CD14-positive monocyte (primary cell): ENCODE data around the gene FAT1. TPM values are rescaled to one million over a fixed set of nuclear protein-coding genes. Genes with fewer than 3 reads are reported as not detected.

Experiments
- DNase-seq, 3 donors: peaks; one replicate each; pipeline ENCODE4 v3.0.0-alpha.2; 2011 to 2022
- H2AFZ ChIP-seq: 2 replicates; pipeline ENCODE4 v1.6.0; 2012; ENCODE audit warnings: mild to moderate bottlenecking, low read depth, low read length, inconsistent platforms; ENCODE audit not compliant: insufficient read depth, poor library complexity, severe bottlenecking
- H3K27ac ChIP-seq, 2 donors: 1 replicate in 1 of 2; 2 replicates in 1 of 2; pipeline ENCODE4 v1.5.1; 2012 to 2013; ENCODE audit warnings: low read length in 2 of 2, control low read depth in 1 of 2, inconsistent platforms in 1 of 2, low read depth in 1 of 2, mild to moderate bottlenecking in 1 of 2
- H3K27me3 ChIP-seq, 2 donors: one replicate each; pipeline versions ENCODE4 v1.6.0 to v1.6.1; 2011 to 2013; ENCODE audit warnings: low read length in 2 of 2; ENCODE audit not compliant: control insufficient read depth in 2 of 2, insufficient read depth in 2 of 2
- H3K36me3 ChIP-seq, 2 donors: replicated peaks in 1 of 2; 1 replicate in 1 of 2; 2 replicates in 1 of 2; pipeline versions ENCODE4 v1.5.1 to v1.6.1; 2012 to 2013; ENCODE audit warnings: low read length in 2 of 2, control low read depth in 1 of 2, inconsistent platforms in 1 of 2, mild to moderate bottlenecking in 1 of 2; ENCODE audit not compliant: insufficient read depth in 2 of 2, control insufficient read depth in 1 of 2
- H3K4me1 ChIP-seq, 2 donors: 1 replicate in 1 of 2; 2 replicates in 1 of 2; pipeline versions ENCODE4 v1.5.1 to v1.6.1; 2012 to 2013; ENCODE audit warnings: low read length in 2 of 2, control low read depth in 1 of 2, inconsistent platforms in 1 of 2, mild to moderate bottlenecking in 1 of 2, moderate library complexity in 1 of 2; ENCODE audit not compliant: insufficient read depth in 2 of 2, control insufficient read depth in 1 of 2
- H3K4me2 ChIP-seq: replicated peaks from 2 replicates; pipeline ENCODE3; 2012; ENCODE audit warnings: low read length, moderate library complexity, mild to moderate bottlenecking; ENCODE audit not compliant: poor library complexity, severe bottlenecking; ENCODE audit errors: extremely low read depth
- H3K4me3 ChIP-seq, 3 experiments: fragments of 200-600 bp in 1 of 3; sonication (generic) in 1 of 3; replicated peaks in 1 of 3; 1 replicate in 2 of 3; 2 replicates in 1 of 3; pipeline ENCODE4 v1.5.1; 2011 to 2013; ENCODE audit warnings: low read length in 3 of 3, mild to moderate bottlenecking in 3 of 3, control low read depth in 2 of 3, low read depth in 2 of 3, inconsistent platforms in 1 of 3, moderate library complexity in 1 of 3
- H3K79me2 ChIP-seq: 2 replicates; pipeline ENCODE4 v1.6.0; 2012; ENCODE audit warnings: mild to moderate bottlenecking, control low read depth, inconsistent platforms, low read length, moderate library complexity; ENCODE audit not compliant: insufficient read depth
- H3K9ac ChIP-seq: 2 replicates; pipeline ENCODE4 v1.6.0; 2017; ENCODE audit warnings: low read length, mild to moderate bottlenecking; ENCODE audit not compliant: insufficient read depth, poor library complexity, severe bottlenecking
- H3K9me3 ChIP-seq, 2 donors: replicated peaks in 1 of 2; 1 replicate in 1 of 2; 2 replicates in 1 of 2; pipeline versions ENCODE4 v1.5.1 to v1.6.1; 2012 to 2013; ENCODE audit warnings: low read length in 2 of 2, control low read depth in 1 of 2; ENCODE audit not compliant: control insufficient read depth in 1 of 2, insufficient read depth in 1 of 2
- H4K20me1 ChIP-seq: 2 replicates; pipeline ENCODE4 v1.6.0; 2012; ENCODE audit warnings: mild to moderate bottlenecking, low read length, control low read depth, moderate library complexity; ENCODE audit not compliant: insufficient read depth
- H3K27ac Mint-ChIP-seq, 7 donors: one replicate each; pipeline ENCODE4 v1.8.0; 2020; ENCODE audit warnings: mild to moderate bottlenecking in 7 of 7, mixed read lengths in 7 of 7, moderate library complexity in 6 of 7, inconsistent platforms in 2 of 7
- H3K27me3 Mint-ChIP-seq, 3 donors: one replicate each; pipeline ENCODE4 v1.8.0; 2021 to 2022; ENCODE audit warnings: low read depth in 3 of 3, mild to moderate bottlenecking in 3 of 3, mixed read lengths in 3 of 3, moderate library complexity in 3 of 3, inconsistent platforms in 1 of 3
- H3K36me3 Mint-ChIP-seq, 2 donors: one replicate each; pipeline ENCODE4 v1.8.0; 2020; ENCODE audit warnings: mixed read lengths in 2 of 2, inconsistent platforms in 1 of 2, mild to moderate bottlenecking in 1 of 2
- H3K4me1 Mint-ChIP-seq: one replicate; pipeline ENCODE4 v1.8.0; 2020; ENCODE audit warnings: mild to moderate bottlenecking, mixed read lengths
- H3K4me3 Mint-ChIP-seq, 2 donors: one replicate each; pipeline ENCODE4 v1.8.0; 2020; ENCODE audit warnings: mild to moderate bottlenecking in 2 of 2, mixed read lengths in 2 of 2, moderate library complexity in 1 of 2
- H3K9me3 Mint-ChIP-seq, 7 donors: one replicate each; pipeline ENCODE4 v1.8.0; 2020 to 2022; ENCODE audit warnings: mixed read lengths in 7 of 7, mild to moderate bottlenecking in 6 of 7, moderate library complexity in 6 of 7, inconsistent platforms in 2 of 7
- WGBS: methylation state at CpG from one replicate; pipeline ENCODE4 v1.1.5; 2013; ENCODE audit warnings: missing lambda C conversion rate; ENCODE audit not compliant: insufficient coverage; 5-methylcytosine and 5-hydroxymethylcytosine counted together
- intact Hi-C, 2 donors: fragments of 100-400 bp; cut with micrococcal nuclease; formaldehyde crosslinking; loops; one replicate each; pipeline versions ENCODE4 v1.15.0 to v1.15.1; 2023
- polyA plus RNA-seq, 3 donors: library from polyadenylated mRNA; depleted of rRNA in 1 of 3; unstranded in 2 of 3; stranded (reverse) in 1 of 3; fragments of 300-500 nt in 2 of 3; fragments of >200 nt in 1 of 3; fragmentation: Illumina TruSeq in 2 of 3; gene quantifications; 1 replicate in 2 of 3; 2 replicates in 1 of 3; pipeline ENCODE4 v1.2.3, GENCODE V29; 2012 to 2021
- TF ChIP-seq, protein P1 (sequence below): fragments of 200-600 bp; IDR thresholded peaks from one replicate; pipeline ENCODE4 v1.8.0; 2022; ENCODE audit warnings: antibody characterized with exemption, mild to moderate bottlenecking

Gene FAT1
- polyA plus RNA-seq, 3 donors: not detected

DNA sequence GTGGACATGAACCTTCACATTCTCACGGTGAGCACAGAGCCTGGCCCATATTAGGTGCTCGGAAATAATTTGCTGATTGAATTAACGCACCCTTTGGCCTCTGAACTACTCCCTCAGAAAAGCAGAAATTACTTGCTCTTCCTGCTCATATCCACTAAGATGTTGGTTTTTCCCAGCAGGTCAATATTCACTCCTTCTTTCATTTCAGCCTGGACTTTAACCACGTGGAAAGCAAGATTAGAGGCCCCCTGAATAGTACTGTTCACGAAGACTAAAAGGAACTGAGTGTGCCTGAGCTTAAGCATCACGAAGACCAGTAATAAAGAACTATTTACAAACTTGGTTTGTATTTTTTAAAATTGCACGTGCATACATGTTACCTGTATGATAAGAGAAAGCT is 178.2 kb downstream of the FAT1 start:
- Mint-ChIP-seq H3K36me3 (no peaks in the 10 kb centered on the region), H3K4me1 (no peaks in the 10 kb centered on the region), H3K27me3 (peaks cover 0 to 3% (median 0%) of the 10 kb centered on the region in 3 donors), H3K4me3 (no peak overlapping the region), H3K27ac (no peak overlapping the region), H3K9me3 (peaks cover 10 to 30% (median 22%) of the 10 kb centered on the region in 7 donors)
- WGBS: 90% methylated on average over 4 of the region's 7 CpGs
- no peak overlapping the region for H3K4me2 ChIP-seq
- H3K9ac ChIP-seq: no peak overlapping the region
- intact Hi-C loops: no loop called here
- no peak for DNase-seq
- H3K27ac ChIP-seq: no peak overlapping the region
- peaks cover 29 to 58% of the 10 kb centered on the region in 2 donors for H3K9me3 ChIP-seq
- H3K4me3 ChIP-seq: no peak overlapping the region
- no peaks in the 10 kb centered on the region for H3K79me2 ChIP-seq
- no peaks in the 10 kb centered on the region for H4K20me1 ChIP-seq
- no peaks in the 10 kb centered on the region for H3K4me1 ChIP-seq
- H2AFZ ChIP-seq: no peak overlapping the region
- TF ChIP-seq, protein P1, sequence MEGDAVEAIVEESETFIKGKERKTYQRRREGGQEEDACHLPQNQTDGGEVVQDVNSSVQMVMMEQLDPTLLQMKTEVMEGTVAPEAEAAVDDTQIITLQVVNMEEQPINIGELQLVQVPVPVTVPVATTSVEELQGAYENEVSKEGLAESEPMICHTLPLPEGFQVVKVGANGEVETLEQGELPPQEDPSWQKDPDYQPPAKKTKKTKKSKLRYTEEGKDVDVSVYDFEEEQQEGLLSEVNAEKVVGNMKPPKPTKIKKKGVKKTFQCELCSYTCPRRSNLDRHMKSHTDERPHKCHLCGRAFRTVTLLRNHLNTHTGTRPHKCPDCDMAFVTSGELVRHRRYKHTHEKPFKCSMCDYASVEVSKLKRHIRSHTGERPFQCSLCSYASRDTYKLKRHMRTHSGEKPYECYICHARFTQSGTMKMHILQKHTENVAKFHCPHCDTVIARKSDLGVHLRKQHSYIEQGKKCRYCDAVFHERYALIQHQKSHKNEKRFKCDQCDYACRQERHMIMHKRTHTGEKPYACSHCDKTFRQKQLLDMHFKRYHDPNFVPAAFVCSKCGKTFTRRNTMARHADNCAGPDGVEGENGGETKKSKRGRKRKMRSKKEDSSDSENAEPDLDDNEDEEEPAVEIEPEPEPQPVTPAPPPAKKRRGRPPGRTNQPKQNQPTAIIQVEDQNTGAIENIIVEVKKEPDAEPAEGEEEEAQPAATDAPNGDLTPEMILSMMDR: no peak
- H3K36me3 ChIP-seq: no peaks in the 10 kb centered on the region
- no peaks in the 10 kb centered on the region for H3K27me3 ChIP-seq

DNA sequence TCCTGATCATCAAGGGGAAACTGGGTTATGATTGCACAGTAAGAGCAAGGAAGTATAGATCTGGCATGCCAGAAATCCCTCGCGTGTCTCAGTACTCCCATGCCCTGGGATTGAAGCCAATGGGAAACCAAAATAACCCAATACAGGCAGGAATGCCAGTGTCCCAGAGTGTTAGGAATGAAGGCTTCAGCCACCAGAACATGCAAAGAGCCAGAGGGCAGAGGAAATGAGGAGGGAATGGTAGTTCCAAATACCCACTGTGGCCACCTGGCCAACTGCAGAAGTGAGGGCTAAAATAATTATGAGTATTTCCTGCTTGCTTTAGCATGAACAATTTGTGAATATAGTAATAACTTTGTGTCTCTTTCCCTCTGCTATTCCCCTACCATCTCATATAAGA is 180.4 kb downstream of the FAT1 start:
- no peak overlapping the region for H3K27ac Mint-ChIP-seq
- H3K79me2 ChIP-seq: no peaks in the 10 kb centered on the region
- H3K27ac ChIP-seq: no peak overlapping the region
- no peak overlapping the region for H3K4me3 Mint-ChIP-seq
- no peak overlapping the region for H3K4me3 ChIP-seq
- no peaks in the 10 kb centered on the region for H3K36me3 Mint-ChIP-seq
- DNase-seq: no peak
- TF ChIP-seq, protein P1: no peak
- WGBS: no CpG with 5 or more reads among the region's 2 CpGs
- H3K9ac ChIP-seq: no peak overlapping the region
- H3K9me3 ChIP-seq: peaks cover 29 to 73% of the 10 kb centered on the region in 2 donors
- intact Hi-C loops: no loop called here
- no peaks in the 10 kb centered on the region for H3K4me1 ChIP-seq
- no peaks in the 10 kb centered on the region for H3K27me3 ChIP-seq
- H2AFZ ChIP-seq: no peak overlapping the region
- peaks cover 0 to 3% (median 0%) of the 10 kb centered on the region in 3 donors for H3K27me3 Mint-ChIP-seq
- H3K4me2 ChIP-seq: no peak overlapping the region
- peaks cover 12 to 47% (median 27%) of the 10 kb centered on the region in 7 donors for H3K9me3 Mint-ChIP-seq
- no peaks in the 10 kb centered on the region for H4K20me1 ChIP-seq
- no peaks in the 10 kb centered on the region for H3K4me1 Mint-ChIP-seq
- H3K36me3 ChIP-seq: no peaks in the 10 kb centered on the region
